ENCODE measurements around the gene MMP24.
A peak's percentile ranks its signal among the peaks of the same experiment; 100 is the strongest.
"Not testable (repeated sequence)": the region's sequence is repeated elsewhere in the genome, so short reads cannot be mapped to it uniquely, and the experiment has no call there.

The MMP24 gene

GRCh38 chr20:35226126-35226883, at the start of gene MMP24:
MMP24 (plus strand) TSS chr20:35226690; CDS start chr20:35226739, 49 bp downstream.
- no peak for DNase-seq (ENCODE audit: low read depth in 2 of 2)

GRCh38 chr20:35179292-35180212, 46.9 kb upstream of the MMP24 start:
- DNase-seq (ENCODE audit: low read depth in 2 of 2): no peak

DNA sequence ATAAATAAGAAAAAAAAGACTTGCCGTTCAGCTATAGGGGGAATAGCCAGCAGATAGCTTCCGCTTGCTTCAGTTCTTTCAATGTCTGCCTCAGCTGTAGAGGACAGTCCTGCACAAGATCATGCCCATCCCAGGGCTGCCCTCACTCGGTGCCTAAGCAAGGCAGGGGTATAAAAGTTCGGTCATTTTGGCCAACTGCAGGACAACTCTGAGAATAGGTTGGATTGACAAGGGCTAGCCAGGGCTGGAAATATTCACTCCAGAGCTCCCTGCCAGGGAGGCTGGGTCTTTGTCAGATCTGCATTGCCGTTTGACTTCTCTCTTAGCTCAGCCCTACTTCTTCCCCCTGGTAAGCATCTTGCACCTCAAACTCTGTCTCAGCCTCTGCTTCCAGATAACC, 46.2 kb upstream of the MMP24 start:
- no peak for DNase-seq (ENCODE audit: low read depth in 2 of 2)

GRCh38 chr20:35181731-35182130, 44.8 kb upstream of the MMP24 start:
- no peak for DNase-seq (ENCODE audit: low read depth in 2 of 2)

- DNase-seq (ENCODE audit: low read depth in 2 of 2): not testable (repeated sequence)
Observed at GRCh38 chr20:35186691-35187289, 39.7 kb upstream of the MMP24 start.

DNA sequence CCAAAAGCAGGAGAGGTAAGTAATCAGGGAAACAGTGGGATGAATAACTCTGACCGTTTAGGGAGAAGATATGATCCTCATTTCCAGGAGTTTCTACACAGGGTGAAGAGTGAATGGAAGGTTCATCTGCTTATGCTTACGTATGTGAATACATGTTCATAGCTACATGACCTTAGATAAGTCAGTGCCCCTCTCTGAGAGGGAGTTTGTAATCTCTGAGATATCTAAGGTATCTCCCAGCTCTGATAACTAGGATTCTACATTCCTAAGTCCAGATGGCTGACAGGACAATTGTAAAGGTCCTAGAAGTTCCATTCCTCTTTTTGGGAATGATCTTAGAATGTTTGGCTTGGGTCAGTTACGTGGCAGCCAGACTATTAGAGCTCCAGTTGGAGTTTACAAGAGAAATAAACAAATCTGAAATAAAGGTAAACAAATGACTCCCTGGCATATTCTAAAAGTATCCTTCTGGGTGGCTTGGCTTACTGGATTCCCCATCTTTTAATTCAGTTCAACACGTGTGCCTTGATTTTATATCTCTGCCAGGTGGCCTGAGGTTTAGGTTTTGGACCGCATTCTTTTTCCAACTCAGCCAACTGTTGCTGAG, 38.8 kb upstream of the MMP24 start:
- no peak for DNase-seq (ENCODE audit: low read depth in 2 of 2)

DNA sequence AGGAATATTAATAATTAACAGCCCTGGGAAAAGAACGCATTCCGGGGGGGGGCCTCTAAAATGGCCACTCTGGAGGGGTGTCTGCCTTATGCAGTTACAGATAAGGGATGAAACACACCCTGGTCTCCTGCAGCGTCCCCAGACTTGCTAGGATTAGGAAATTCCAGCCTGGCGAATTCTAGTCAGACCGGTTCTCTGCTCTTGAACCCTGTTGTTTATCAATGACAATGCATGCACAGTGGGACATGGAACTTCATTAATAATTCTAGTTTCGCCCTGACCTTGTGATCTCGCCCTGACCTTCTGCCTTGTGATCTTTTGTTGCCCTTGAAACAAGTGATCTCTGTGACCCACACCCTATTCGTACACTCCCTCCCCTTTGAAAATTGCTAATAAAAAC, 37.3 kb upstream of the MMP24 start:
- not testable (repeated sequence) for DNase-seq (ENCODE audit: low read depth in 2 of 2)

DNA sequence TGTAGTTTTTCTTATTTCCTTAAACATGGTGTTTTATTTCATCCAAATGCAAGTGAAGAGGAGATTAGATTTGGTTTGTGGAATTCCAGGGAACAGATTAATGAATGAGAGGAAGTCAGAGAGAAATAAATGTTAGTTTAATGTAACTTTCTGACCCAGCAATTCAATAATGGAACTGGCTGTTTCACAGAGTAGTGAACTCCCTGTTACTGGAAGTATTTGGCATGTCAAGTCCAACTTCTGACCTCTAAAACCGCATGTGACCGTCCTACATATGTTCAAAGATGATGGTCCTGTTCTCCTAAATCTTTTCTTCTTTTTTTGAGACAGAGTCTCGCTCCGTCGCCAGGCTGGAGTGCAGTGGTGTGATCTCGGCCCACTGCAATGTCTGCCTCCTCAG, 35.9 kb upstream of the MMP24 start:
- no peak for DNase-seq (ENCODE audit: low read depth in 2 of 2)

DNA sequence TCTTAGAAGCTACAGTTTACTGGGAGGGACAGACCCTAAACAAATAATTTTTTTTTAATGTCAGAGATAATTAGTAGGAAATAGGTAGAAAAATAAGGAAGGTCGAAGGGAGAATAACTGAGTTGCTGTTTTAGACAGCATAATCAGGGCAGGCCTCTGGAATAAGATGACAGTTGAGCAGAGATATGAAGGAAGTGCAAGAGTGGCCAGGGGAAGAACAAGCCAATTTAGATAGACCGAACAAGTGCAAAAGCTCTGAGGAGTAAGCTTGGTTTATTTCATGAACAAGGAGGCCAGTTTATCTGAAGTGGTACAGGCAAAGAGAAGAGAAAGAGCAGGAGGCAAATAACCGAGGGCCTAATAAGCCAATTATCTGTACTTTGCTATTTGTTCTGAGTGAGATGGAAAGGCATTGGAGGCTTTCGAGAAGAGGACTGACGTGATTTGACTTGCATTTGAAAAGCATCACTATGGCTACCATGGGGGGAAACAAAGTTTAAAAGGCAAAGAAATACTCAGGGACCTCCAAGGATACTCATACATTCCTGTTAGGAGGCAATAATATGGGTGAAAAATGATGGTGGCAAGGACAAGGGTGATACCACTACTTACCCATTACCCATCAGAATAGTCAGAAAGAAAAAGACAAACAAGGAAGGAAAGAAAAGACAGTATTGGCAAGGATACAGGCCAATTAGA, 34.9 kb upstream of the MMP24 start:
- no peak for DNase-seq (ENCODE audit: low read depth in 2 of 2)

DNA sequence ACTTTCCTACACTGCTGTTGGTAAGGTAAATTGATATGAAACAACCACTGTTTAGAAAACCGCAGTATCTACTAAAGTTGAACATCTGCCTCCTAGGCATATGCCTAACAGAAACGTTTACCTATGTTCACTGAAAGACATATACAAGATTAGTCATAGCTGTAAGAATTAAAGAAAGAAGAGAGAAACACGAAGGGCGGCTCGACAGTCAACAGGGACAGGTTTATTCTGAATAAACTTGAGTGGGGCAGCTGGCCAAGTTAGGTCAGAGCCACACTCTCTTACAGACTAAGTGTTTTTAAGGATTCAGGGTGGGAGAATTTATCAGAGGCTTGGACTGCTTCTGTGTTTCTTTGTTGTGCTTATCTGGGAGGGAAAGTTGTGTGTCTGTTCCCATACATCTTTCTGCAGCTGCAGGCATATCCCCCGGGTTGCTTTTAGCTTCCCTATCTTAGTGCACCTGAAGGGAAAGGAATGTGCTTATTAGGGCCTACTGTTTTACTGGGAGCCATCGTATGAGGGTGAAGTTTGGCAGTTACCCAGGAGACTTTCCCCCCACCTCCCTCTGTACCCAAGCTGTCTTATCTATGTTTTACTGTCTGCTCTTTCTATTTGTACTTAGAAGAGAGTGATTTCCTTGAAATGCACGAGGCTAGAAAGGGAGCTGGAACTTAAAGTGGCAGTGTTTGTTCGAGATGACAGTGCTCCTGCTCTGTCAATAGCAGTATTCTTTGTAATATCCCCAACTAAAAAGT, 34.2 kb upstream of the MMP24 start:
- DNase-seq (ENCODE audit: low read depth in 2 of 2): no peak

DNA sequence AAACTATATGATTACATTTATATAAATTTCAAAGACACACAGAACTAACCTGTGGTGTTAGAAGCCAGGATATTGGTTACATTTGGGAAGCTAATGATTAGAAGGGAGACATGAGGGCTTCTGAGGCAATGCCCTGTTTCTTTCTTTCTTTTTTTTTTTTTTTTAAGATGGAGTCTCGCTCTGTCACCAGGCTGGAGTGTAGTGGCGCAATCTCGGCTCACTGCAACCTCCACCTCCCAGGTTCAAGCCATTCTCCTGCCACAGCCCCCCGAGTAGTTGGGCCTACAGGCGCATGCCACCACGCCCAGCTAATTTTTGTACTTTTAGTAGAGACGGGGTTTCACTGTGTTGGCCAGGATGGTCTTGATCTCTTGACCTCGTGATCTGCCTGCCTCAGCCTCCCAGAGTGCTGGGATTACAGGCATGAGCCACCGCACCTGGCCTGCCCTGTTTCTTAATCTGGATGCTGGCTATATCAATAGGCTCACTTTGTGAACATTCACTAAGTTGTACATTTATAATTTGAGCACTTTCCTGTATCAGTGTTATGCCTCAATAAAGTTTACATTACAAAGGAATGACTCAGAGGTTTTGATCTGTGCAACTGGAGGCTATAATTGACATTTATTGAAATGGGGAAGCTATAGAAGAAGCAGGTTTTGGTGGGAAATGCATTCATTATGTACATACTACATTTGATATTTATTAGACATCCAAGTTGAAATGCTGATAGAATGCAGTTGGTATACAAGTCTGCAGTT, 33.3 kb upstream of the MMP24 start:
- not testable (repeated sequence) for DNase-seq (ENCODE audit: low read depth in 2 of 2)

- no peak for DNase-seq (ENCODE audit: low read depth in 2 of 2)
Observed at GRCh38 chr20:35196313-35196712, 30.2 kb upstream of the MMP24 start.

DNA sequence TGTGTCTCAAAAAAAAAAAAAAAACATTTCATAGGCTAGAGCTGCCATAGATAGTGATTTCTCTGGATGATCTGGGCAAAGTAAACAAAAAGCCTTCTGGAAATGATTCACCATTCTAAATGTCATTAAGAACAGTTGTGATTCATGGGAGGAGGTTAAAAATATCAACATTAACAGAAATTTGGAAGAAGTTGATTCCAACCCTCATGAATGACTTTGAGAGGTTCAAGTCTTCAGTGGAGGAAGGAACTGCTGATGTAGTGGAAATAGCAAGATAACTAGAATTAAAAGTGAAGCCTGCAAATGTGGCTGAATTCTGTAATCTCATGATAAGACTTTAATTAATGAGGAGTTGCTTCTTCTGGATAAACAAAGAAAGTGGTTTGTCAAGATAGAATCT, 26.8 kb upstream of the MMP24 start:
- no peak for DNase-seq (ENCODE audit: low read depth in 2 of 2)

GRCh38 chr20:35200267-35200666, 26.2 kb upstream of the MMP24 start:
- no peak for DNase-seq (ENCODE audit: low read depth in 2 of 2)

DNA sequence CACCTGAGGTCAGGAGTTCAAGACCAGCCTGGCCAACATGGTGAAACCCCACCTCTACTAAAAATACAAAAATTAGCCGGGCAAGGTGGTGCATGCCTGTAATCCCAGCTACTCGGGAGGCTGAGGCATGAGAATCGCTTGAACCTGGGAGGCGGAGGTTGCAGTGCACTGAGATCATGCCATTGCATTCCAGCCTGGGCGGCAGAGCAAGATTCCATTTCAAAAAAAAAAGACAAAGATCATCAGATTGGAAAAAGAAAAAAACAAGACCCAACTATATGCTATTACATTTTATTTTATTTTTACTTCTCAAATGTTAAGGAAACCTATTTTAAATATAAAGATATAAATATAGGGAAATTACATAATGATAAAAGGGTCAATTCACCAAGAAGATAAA, 25.0 kb upstream of the MMP24 start:
- DNase-seq (ENCODE audit: low read depth in 2 of 2): not testable (repeated sequence)

- DNase-seq (ENCODE audit: low read depth in 2 of 2): no peak
Observed at GRCh38 chr20:35206802-35207201, 19.7 kb upstream of the MMP24 start.

- DNase-seq (ENCODE audit: low read depth in 2 of 2): peak; percentile 67 to 78
Observed at GRCh38 chr20:35207950-35208611, 18.4 kb upstream of the MMP24 start.

DNA sequence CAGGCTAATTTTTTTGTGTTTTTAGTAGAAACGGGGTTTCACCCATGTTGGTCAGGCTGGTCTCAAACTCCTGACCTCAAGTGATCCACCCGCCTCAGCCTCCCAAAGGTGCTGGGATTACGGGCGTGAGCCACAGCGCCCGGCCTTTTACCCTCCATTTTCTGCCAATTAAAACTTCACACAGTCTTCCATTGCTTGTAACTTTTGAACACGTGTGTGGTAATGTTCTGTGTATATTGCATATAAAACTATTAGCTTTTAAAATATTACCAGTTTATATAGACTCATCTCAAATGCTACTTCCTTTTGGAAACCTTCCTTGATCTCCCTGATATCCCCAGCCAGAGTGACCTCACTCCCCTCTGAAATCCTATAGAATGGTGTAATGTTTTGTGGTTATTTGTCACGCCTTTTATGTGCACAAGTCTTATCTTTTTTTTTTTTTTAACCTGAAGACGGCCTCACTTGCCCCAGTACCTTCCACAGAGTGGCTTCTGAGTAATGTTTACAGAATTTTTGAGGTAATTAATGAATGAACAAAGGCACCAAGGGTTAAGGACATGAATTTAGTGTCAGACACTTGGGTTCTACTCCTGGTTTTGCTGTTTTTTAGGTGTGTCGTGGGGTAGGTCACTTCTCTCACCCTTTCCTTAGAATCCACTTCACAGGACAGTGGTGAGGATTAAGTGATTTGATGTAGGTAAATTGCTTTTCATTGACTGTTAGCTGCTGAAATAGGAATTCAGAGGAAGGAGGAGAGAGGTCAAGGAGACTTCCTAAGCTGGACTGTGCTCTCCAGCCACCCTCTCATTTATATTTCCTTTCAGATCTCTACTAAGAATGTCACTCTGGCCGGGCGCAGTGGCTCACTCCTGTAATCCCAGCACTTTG, 11.2 kb upstream of the MMP24 start:
- DNase-seq (ENCODE audit: low read depth in 2 of 2): no peak
